Measurements from ENCODE around the gene MEGF6.
"Not testable (repeated sequence)": the region's sequence is repeated elsewhere in the genome, so short reads cannot be mapped to it uniquely, and the experiment has no call there.

MEGF6 gene

DNA sequence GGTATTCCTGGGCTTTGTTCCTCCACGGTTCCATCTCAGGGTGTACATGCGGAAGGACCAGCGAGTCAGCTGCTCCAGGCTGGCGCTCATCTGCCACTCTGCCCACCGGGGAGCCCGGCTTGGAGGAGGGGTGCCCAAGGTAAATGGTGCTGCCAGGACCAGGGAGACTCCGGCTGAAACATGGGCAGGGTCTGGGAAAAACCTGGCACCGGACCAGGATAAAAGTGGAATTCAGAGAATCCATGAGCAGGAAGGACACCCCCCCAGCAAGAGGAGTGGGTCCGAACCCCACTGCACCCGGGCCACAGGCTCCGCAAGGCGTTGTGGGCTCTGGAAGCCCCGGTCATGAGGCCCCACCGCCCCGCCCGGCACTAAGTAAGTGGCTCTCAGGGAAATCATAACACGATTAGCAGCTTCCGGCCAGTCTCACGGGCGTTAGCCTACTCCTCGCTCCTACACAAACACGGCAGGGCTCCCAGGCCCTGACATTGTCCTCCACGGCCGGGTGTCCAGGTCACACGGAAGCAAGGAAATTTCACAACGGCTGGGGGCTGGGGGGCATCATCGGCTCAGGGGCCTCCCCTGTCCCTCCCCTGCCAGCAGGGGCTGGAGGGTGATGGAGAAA is 21.1 kb downstream of the MEGF6 start:
- no peak for DNase-seq

DNA sequence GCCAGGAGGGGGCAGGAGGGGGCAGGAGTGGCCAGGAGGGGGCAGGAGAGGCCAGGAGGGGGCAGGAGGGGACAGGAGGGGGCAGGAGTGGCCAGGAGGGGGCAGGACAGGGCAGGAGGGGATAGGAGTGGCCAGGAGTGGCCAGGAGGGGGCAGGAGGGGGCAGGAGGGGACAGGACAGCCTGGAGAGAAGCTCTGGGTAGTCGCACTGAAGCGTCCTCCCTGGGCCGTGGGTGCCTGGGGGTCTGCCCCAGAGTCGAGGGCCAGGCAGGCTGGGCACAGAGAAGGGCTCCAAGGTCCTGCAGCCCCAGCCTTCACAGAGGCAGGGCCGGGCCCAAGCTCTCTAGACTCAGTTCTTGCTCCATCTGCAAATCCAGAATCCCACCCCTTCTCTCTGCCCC is 22.9 kb downstream of the MEGF6 start:
- no peak for DNase-seq

DNA sequence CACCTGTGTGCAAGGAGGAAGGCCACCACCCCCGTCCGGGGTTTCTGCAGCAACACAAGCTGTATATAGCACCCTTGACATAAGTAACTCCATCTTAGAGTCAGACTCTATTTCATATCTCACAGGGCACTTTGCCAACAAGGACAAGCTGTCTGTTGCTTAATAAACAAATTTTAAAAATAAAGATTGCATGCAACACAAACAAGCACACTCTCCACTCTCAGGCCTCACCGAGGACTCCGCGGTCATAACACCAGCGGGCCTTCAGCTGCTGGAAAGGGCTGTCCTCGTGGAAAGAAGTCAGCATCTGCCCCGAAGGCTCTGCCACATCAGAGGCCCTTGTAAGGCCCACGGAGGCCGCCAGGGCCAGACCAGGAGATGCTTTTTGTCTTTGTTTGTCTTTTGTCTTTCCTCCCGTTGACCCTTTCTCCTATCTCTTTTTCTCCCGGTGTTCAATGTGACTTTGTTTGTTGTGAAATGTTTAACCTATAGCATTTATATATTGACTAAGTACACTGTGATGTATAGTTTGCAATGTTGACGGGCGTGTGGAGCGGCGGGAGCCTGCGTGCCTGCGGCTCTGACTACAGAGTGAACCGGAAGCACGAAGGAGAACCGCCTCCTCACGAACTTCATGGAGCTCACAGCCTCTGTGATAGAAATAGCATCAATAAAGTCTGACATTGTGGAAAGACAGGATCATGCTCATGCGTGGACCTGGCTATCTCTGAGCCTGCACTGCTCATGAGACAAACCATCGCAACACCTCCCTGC is 24.1 kb downstream of the MEGF6 start:
- DNase-seq, result no peak

DNA sequence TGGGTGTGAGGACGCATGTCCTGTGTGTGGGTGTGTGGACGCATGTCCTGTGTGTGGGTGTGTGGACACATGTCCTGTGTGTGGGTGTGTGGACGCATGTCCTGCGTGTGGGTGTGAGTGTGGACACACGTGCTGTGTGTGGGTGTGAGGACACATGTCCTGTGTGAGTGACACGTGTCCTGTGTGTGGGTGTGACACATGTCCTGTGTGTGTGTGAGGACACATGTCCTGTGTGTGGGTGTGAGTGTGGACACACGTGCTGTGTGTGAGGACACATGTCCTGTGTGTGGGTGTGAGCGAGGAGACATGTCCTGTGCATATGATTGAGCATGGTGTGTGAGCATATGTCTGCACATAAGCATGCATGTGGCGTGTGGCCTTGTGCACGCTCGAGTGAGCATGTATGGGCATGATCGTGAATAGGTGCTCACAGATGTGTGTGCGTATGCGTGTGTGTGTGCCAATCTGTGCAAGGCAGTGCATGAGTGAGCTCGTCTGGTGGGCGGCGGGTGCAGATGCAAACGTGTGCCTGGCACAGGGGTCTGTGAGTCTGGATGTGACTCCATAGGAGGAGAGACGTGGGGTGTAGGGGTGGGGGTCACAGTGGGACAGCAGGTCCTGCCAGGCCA is 25.3 kb downstream of the MEGF6 start:
- no peak for DNase-seq

DNA sequence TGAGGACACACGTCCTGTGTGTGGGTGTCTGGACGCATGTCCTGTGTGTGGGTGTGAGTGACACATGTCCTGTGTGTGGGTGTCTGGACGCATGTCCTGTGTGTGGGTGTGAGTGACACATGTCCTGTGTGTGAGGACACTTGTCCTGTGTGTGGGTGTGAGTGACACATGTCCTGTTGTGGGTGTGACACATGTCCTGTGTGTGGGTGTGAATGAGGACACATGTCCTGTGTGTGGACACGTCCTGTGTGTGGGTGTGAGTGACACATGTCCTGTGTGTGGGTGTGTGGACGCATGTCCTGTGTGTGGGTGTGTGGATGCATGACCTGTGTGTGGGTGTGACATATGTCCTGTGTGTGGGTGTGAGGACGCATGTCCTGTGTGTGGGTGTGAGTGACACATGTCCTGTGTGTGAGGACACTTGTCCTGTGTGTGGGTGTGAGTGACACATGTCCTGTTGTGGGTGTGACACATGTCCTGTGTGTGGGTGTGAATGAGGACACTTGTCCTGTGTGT is 25.9 kb downstream of the MEGF6 start:
- DNase-seq, result not testable (repeated sequence)

DNA sequence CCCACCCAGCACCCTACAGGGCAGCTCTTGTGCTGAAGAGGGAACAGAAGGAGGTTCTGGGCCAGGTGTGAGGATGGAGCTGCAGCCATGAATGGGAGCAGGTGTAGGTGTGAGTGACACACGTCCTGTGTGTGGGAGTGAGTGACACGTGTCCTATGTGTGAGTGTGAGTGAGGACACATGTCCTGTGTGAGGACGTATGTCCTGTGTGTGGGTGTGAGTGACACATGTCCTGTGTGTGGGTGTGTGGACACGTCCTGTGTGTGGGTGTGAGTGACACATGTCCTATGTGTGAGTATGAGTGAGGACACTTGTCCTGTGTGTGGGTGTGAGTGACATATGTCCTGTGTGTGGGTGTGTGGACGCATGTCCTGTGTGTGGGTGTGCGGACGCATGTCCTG is 26.4 kb downstream of the MEGF6 start:
- no peak for DNase-seq

DNA sequence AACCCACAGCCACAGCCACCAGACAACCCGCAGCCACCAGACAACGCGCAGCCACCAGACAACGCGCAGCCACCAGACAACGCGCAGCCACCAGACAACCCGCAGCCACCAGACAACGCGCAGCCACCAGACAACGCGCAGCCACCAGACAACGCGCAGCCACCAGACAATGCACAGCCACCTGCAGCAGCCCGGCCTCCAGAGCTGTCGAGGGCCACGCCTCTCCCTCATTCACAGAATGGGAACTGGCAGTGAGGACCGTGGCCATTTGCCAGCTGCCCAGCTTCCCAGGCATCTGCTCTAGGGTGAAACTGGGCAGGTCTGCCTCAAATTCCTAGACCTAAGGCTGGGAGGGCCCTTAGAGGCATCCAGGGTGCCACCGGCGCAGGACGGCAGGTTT is 27.6 kb downstream of the MEGF6 start:
- DNase-seq, result not testable (repeated sequence)

DNA sequence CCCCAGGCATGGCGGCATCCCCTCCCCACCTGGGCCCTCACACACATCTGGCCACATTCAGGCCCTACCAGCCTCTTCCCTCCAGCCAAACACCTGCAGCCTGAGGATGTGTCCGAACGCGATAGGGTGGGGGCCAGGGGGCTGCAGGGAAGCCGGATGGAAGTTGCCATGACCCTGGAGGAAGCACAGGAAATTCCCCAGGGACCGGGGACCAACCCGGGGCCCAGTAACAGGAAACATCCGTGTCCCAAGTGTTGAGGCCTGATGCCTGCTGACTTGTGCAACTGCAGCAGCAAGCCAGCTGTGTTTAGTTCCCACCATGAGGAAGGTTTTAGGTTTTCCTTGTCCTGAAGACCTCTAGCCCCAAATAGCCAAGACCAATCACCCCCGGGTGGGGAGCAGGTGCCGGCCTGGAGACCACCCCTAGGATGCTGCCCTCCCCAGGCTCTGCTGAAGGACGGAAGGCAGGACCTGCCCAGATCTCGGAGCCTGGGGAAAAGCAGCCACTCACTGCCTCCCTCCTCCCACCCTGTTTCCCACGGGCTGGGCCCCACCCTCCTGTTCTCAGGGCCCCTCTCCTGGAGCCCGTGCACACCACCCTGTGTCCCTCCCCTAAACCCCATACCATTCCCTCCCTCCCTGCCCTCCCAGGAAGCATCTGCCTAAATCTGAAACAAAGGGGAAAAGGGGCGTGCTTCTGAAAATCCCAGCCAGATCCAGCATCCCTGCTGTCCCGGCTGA is 29.8 kb downstream of the MEGF6 start:
- DNase-seq, result no peak

DNA sequence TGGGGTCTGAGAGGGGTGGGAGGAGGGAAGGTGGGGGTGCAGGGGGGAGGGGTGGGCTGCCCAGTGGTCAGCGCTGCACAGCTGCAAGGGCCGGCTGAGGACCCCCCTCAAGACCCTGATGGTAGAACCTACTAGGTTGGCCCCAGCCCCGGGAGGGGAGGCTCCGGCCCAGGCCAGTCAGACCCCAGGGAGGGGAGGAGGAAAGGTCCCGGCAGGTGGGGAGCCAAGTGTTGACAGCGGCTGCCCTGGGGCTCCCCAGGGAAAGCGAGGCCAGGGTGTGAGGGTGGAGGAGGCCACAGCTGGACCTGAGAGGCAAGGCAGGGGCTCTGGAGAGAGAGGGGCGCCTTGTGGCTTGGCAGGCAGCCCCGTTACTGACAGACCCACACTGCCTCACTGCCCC is 31.1 kb downstream of the MEGF6 start:
- no peak for DNase-seq

DNA sequence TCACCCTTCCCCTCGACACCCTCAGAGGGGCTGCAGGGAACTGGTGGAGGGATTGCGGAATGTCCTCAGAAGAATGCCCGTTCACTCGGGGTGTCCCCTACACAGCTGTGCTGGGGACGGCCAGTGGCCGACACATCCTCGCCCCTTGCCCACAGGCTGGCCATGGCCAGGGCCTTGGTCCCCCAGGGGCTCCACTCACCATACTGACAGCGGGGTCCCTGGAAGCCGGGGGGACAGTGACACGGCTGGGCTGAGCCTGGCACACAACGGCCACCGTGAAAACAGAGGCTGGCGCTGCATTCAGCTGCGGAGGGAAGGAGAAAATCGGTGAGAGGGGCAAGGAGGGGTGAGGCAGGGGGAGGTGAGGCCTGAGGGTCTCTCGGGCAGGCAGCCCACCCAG is 31.7 kb downstream of the MEGF6 start:
- no peak for DNase-seq

DNA sequence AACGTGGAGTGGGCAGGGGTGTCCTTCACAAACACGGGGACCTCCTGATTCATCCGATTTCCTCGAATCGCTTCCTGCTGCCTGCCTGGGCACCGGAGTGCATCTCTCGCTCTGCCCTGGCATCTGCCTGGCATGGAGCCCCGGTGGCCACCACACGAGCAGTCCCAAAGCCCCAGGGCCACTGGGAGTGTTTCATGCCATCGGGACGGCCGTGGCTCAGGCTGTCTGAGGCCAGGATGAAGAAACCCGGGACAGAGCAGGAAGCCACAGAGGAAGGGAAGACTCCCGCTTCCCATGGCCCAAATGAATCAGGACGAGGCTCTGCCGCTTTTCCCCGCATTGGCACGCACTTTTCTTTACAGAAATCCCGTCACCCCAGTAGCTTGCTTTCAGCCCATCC is 32.4 kb downstream of the MEGF6 start:
- no peak for DNase-seq

DNA sequence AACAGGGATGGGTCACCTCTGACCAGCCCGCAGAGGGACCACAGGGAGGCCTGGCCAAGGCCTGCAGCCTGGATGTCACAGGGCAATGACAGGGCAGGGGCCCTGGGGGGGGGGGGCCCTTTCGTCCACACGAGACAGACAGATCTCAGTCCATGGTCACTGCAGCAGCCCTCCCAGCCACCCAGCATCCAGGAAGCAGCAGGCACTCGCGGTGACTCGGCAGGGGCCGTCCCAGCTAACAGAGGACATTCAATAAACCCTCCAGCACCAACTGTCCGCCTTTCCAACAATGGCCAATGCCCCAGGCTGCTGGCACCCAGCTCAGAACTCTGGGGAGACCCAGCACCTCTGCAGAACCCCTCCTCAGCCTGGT is 32.9 kb downstream of the MEGF6 start:
- no peak for DNase-seq

DNA sequence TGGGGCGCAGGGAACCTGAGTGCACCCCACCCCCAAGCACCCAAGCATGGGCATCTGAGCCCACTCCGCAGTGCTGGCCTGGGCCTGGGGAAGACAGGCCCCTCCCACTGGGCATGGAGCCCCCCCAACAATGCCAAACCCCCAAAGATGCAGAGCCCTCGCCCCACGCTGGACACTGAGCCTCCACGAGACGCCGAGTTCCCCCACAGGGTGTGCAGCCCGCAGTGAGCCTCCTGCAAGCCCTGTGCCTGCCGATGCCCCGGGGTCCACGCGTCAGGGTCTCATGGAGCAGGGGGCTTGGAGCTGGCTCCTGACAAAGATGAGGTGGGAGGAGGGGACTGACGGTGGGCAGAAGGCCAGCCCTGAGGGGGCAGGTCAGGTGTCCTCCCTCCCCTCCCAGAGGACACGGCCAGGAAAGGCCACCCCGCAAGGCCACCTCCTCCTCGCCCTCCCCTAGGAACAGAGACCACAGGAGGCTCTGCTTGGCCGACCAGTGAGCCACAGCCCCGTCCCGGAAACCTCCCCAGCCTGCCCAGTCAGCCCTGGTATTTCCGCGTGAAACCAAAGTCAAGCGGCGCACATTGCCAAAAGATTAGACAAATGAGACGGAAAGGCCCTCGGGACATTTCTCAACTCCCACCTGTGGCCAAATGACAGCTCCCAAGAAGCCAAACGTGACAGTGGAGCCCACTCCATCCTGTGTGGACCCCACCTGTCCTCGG is 33.4 kb downstream of the MEGF6 start:
- DNase-seq, result no peak

DNA sequence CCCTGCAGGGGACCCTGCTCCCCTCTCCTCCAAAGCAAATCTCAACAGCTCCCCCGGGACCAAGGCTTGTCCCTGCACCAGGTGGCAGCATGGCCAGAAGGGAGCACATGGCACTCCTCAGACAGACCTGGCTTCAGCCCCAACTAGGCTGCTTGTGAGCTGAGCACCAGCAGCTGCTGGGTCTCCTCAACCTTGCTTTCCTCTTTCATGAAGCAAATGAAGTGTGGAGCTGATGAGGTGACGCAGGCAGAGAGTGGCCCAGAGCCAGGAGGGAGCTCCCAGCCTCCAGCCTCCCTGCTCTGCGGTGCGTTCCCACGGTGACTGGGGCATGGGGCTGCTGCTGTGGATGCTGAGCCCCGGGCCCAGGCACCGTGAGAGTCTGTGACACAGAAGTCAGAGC is 34.0 kb downstream of the MEGF6 start:
- DNase-seq, result no peak

DNA sequence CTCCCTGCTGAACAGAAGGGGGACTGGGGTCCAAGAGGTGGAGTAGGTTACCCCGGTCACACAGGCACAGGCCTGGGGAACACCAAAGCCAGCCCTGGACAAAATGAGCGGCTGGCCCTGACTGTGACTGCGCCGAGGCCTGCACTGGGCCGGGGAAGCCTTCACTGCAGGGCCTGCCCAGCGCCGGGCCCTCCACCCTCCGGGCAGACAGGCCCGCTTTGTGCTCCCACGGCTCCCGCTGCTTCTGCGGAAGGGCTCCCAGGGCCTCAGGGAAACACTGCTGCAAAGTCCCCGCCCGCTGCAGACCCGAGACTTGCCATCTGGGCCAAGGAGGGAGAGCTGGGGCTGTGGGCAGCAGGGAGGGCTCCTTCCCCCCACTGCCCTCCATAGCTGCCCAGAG is 35.3 kb downstream of the MEGF6 start:
- DNase-seq, result no peak

DNA sequence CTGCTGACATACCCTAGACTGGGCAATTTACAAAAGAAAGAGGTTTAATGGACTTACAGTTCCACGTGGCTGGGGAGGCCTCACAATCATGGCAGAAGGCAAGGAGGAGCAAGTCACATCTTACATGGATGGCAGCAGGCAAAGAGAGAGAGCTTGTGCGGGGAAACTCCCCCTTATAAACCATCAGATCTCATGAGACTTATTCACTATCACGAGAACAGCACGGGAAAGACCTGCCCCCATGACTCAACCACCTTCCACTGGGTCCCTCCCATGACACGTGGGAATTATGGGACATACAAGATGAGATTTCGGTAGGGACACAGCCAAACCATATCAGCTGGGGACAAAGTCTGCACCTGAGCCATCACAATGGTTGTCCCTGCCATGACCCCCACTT is 35.8 kb downstream of the MEGF6 start:
- not testable (repeated sequence) for DNase-seq

DNA sequence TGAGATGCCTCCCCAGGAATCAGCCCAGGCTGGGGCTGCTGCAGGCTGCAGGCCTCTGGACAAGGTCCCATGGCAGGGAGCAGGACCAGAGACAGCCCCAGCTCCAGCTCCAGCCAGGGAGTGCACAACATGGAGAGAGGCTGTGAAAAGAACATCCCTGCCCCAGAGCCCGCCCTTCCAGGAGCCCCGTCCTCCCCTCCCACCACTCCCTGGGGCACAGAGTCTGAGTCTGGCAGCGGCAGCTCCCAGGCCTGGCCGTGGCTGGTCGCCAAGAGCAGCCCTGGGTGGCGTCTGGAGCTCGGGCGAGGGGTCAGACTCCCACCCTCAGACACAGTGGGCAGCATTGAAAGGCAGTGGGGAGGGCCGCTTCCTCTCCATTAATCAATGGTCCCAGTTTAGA is 37.8 kb downstream of the MEGF6 start:
- no peak for DNase-seq

DNA sequence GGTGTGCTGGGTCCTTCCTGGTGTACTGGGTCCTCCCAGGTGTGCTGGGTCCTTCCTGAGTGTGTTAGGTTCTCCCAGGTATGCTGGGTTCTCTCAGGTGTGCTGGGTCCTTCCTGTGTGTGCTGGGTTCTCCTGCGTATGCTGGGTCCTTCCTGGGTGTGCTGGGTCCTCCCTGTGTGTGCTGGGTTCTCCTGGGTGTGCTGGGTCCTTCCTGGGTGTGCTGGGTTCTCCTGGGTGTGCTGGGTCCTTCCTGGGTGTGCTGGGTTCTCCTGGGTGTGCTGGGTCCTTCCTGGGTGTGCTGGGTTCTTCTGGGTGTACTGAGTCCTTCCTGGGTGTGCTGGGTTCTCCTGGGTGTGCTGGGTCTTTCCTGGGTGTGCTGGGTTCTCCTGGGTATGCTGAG is 38.7 kb downstream of the MEGF6 start:
- DNase-seq, result not testable (repeated sequence)

DNA sequence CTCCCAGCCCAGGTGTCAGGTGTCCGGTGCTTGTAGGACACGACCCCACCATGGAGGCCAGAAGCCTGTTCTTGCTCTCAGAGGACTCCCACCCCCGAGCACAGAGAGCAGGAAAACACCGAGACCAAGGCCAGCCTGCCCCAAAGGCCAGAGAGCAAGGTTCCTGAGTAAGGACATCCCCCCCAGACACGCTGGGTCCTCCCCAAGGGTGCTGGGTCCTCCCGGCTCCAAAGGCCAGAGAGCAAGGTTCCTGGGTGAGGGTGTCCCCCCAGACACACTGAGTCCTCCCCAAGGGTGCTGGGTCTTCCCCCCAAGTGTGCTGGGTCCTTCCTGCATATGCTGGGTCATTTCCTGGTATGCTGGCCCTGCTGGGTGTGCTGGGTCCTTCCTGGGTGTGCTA is 40.0 kb downstream of the MEGF6 start:
- no peak for DNase-seq

DNA sequence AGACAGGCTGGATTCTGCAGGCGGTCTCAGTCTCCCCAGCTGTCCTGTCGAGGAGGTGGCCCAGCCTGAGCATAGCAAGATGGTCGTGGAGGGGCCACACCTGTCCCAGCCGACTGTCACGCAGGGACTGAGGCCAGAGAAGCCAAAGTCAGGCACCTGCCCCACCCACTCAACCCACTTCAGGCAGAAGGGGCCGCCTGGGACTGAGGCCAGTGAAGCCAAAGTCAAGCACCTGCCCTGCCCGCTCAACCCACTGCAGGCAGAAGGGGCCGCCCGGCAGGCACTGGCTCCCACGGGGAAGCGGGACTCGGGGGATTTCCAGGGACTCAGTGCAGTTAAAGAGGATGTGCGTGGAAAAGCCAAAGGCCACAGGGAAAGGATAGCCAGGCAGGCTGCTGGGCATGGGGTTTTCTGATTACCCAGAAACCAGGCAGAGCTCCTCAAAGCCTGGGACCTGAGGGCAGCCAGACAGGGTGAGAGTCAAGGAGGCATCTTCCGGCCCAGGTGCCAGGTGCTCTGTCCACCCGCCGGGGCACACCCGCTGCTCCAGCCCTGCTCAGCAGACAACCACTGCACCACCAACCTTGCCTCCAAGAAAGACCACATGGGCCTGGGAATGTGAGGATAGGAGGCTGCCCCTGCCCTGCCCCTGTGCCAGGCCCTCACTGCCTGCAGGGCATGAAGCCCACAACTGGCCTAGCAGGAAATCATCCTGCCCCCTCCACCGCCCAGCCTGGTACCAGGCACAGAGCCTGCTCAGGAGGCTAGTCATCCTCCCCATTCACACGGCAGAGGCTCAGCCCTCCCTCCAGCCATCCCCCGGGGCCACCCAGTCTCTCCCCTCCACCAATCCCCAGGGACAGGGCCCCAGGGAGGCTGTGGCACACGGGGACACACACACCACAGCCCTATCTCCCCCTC is 41.0 kb downstream of the MEGF6 start:
- no peak for DNase-seq

DNA sequence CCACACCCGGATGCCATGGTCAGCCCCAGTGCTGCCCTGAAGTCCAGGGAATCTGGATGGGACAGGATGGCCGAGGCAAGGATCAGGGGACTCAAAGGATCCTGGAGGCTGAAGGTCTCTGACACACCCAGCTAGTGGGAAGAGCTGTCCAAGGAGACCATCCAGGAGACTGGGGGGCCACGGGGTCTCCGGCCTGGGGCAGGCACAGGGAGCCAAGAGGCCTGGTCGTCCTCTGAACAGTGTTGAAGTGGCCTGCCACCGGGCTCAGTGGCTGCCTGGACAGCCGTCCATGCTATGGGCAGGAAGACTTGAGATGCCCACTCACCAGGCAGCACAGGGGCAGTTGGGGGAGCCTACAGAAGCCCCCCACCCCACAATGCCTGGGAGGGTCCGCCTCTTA is 41.9 kb downstream of the MEGF6 start:
- no peak for DNase-seq

All from bone marrow (tissue), 2 donors.